Measurements from ENCODE around the gene AIM2.
"Not testable (repeated sequence)": the region's sequence is repeated elsewhere in the genome, so short reads cannot be mapped to it uniquely, and the experiment has no call there.

AIM2 gene

GRCh38 chr1:159055181-159055641, 21.4 kb downstream of the AIM2 start:
- no peaks in the 10 kb centered on the region for H3K27me3 ChIP-seq (ENCODE audit: control insufficient read depth, insufficient read depth, low read length)
- H3K4me3 ChIP-seq (ENCODE audit: low read length) = no peak overlapping the region
- no peaks in the 10 kb centered on the region for H3K36me3 ChIP-seq (ENCODE audit: control insufficient read depth, insufficient read depth, low read length)
- no peaks in the 10 kb centered on the region for H3K4me1 ChIP-seq (ENCODE audit: control insufficient read depth, insufficient read depth, low read length)
- no peaks in the 10 kb centered on the region for H3K9me3 ChIP-seq (ENCODE audit: control insufficient read depth, insufficient read depth, low read length)
- no peak for DNase-seq (ENCODE audit: low read depth, low spot score)
- no peak overlapping the region for H3K27ac ChIP-seq (ENCODE audit: low read length)
- no CpG with 5 or more reads among the region's 5 CpGs for WGBS (ENCODE audit: insufficient coverage, insufficient read length)

- Histone ChIP-seq H3K27ac (ENCODE audit: low read length) (no peak overlapping the region), H3K9me3 (ENCODE audit: control insufficient read depth, insufficient read depth, low read length) (no peaks in the 10 kb centered on the region), H3K4me3 (ENCODE audit: low read length) (no peak overlapping the region), H3K36me3 (ENCODE audit: control insufficient read depth, insufficient read depth, low read length) (no peaks in the 10 kb centered on the region), H3K27me3 (ENCODE audit: control insufficient read depth, insufficient read depth, low read length) (no peaks in the 10 kb centered on the region), H3K4me1 (ENCODE audit: control insufficient read depth, insufficient read depth, low read length) (no peaks in the 10 kb centered on the region)
- DNase-seq (ENCODE audit: low read depth, low spot score) = no peak
- 100% methylated on average over 1 of the region's 2 CpGs for WGBS (ENCODE audit: insufficient coverage, insufficient read length)
Measured at GRCh38 chr1:159054427-159054826, 22.1 kb downstream of the AIM2 start.

- no peak for DNase-seq (ENCODE audit: low read depth, low spot score)
- WGBS (ENCODE audit: insufficient coverage, insufficient read length) = 100% methylated on average over 1 of the region's 2 CpGs
- Histone ChIP-seq H3K9me3 (ENCODE audit: control insufficient read depth, insufficient read depth, low read length) (no peaks in the 10 kb centered on the region), H3K4me1 (ENCODE audit: control insufficient read depth, insufficient read depth, low read length) (no peaks in the 10 kb centered on the region), H3K36me3 (ENCODE audit: control insufficient read depth, insufficient read depth, low read length) (no peaks in the 10 kb centered on the region), H3K4me3 (ENCODE audit: low read length) (no peak overlapping the region), H3K27me3 (ENCODE audit: control insufficient read depth, insufficient read depth, low read length) (no peaks in the 10 kb centered on the region), H3K27ac (ENCODE audit: low read length) (no peak overlapping the region)
Measured at GRCh38 chr1:159051436-159051835, 25.1 kb downstream of the AIM2 start.

- DNase-seq (ENCODE audit: low read depth, low spot score); H3K36me3 ChIP-seq (ENCODE audit: control insufficient read depth, insufficient read depth, low read length); H3K4me1 ChIP-seq (ENCODE audit: control insufficient read depth, insufficient read depth, low read length); H3K4me3 ChIP-seq (ENCODE audit: low read length); H3K27me3 ChIP-seq (ENCODE audit: control insufficient read depth, insufficient read depth, low read length); H3K9me3 ChIP-seq (ENCODE audit: control insufficient read depth, insufficient read depth, low read length); H3K27ac ChIP-seq (ENCODE audit: low read length): not testable (repeated sequence)
- no CpG with 5 or more reads among the region's 1 CpG for WGBS (ENCODE audit: insufficient coverage, insufficient read length)
Measured at GRCh38 chr1:159046486-159046885, 30.1 kb downstream of the AIM2 start.

GRCh38 chr1:159040893-159041724, 35.5 kb downstream of the AIM2 start:
- Histone ChIP-seq H3K27ac (ENCODE audit: low read length) (no peak overlapping the region), H3K4me3 (ENCODE audit: low read length) (no peak overlapping the region), H3K36me3 (ENCODE audit: control insufficient read depth, insufficient read depth, low read length) (no peaks in the 10 kb centered on the region), H3K27me3 (ENCODE audit: control insufficient read depth, insufficient read depth, low read length) (no peaks in the 10 kb centered on the region), H3K4me1 (ENCODE audit: control insufficient read depth, insufficient read depth, low read length) (no peaks in the 10 kb centered on the region), H3K9me3 (ENCODE audit: control insufficient read depth, insufficient read depth, low read length) (no peaks in the 10 kb centered on the region)
- no peak for DNase-seq (ENCODE audit: low read depth, low spot score)
- WGBS (ENCODE audit: insufficient coverage, insufficient read length) = no CpG with 5 or more reads among the region's 7 CpGs

- no peaks in the 10 kb centered on the region for H3K27me3 ChIP-seq (ENCODE audit: control insufficient read depth, insufficient read depth, low read length)
- no peaks in the 10 kb centered on the region for H3K4me1 ChIP-seq (ENCODE audit: control insufficient read depth, insufficient read depth, low read length)
- no peak overlapping the region for H3K4me3 ChIP-seq (ENCODE audit: low read length)
- H3K27ac ChIP-seq (ENCODE audit: low read length) = no peak overlapping the region
- no CpG with 5 or more reads among the region's 1 CpG for WGBS (ENCODE audit: insufficient coverage, insufficient read length)
- H3K36me3 ChIP-seq (ENCODE audit: control insufficient read depth, insufficient read depth, low read length) = no peaks in the 10 kb centered on the region
- H3K9me3 ChIP-seq (ENCODE audit: control insufficient read depth, insufficient read depth, low read length) = no peaks in the 10 kb centered on the region
- no peak for DNase-seq (ENCODE audit: low read depth, low spot score)
Measured at GRCh38 chr1:159040206-159040605, 36.4 kb downstream of the AIM2 start.

GRCh38 chr1:159030877-159031447, 45.6 kb downstream of the AIM2 start:
- DNase-seq (ENCODE audit: low read depth, low spot score) = no peak
- Histone ChIP-seq H3K27ac (ENCODE audit: low read length) (no peak overlapping the region), H3K4me1 (ENCODE audit: control insufficient read depth, insufficient read depth, low read length) (peaks cover 1% of the 10 kb centered on the region; the same call in 1 of the 2 replicates), H3K9me3 (ENCODE audit: control insufficient read depth, insufficient read depth, low read length) (no peaks in the 10 kb centered on the region), H3K36me3 (ENCODE audit: control insufficient read depth, insufficient read depth, low read length) (no peaks in the 10 kb centered on the region), H3K4me3 (ENCODE audit: low read length) (no peak overlapping the region), H3K27me3 (ENCODE audit: control insufficient read depth, insufficient read depth, low read length) (no peaks in the 10 kb centered on the region)
- WGBS (ENCODE audit: insufficient coverage, insufficient read length) = no CpG with 5 or more reads among the region's 3 CpGs

- no peak for DNase-seq (ENCODE audit: low read depth, low spot score)
- no peaks in the 10 kb centered on the region for H3K9me3 ChIP-seq (ENCODE audit: control insufficient read depth, insufficient read depth, low read length)
- no peaks in the 10 kb centered on the region for H3K36me3 ChIP-seq (ENCODE audit: control insufficient read depth, insufficient read depth, low read length)
- no peaks in the 10 kb centered on the region for H3K27me3 ChIP-seq (ENCODE audit: control insufficient read depth, insufficient read depth, low read length)
- peaks cover 1% of the 10 kb centered on the region; the same call in 1 of the 2 replicates for H3K4me1 ChIP-seq (ENCODE audit: control insufficient read depth, insufficient read depth, low read length)
- WGBS (ENCODE audit: insufficient coverage, insufficient read length) = no CpG with 5 or more reads among the region's 1 CpG
- H3K4me3 ChIP-seq (ENCODE audit: low read length) = no peak overlapping the region
- H3K27ac ChIP-seq (ENCODE audit: low read length) = no peak overlapping the region
Measured at GRCh38 chr1:159030311-159030710, 46.3 kb downstream of the AIM2 start.

GRCh38 chr1:159026841-159027240, 49.7 kb downstream of the AIM2 start:
- not testable (repeated sequence) for H3K4me1 ChIP-seq (ENCODE audit: control insufficient read depth, insufficient read depth, low read length); H3K36me3 ChIP-seq (ENCODE audit: control insufficient read depth, insufficient read depth, low read length); H3K27ac ChIP-seq (ENCODE audit: low read length); H3K4me3 ChIP-seq (ENCODE audit: low read length); H3K27me3 ChIP-seq (ENCODE audit: control insufficient read depth, insufficient read depth, low read length); H3K9me3 ChIP-seq (ENCODE audit: control insufficient read depth, insufficient read depth, low read length); DNase-seq (ENCODE audit: low read depth, low spot score)
- no CpG with 5 or more reads among the region's 2 CpGs for WGBS (ENCODE audit: insufficient coverage, insufficient read length)

GRCh38 chr1:159025043-159025442, 51.5 kb downstream of the AIM2 start:
- no peaks in the 10 kb centered on the region for H3K27me3 ChIP-seq (ENCODE audit: control insufficient read depth, insufficient read depth, low read length)
- DNase-seq (ENCODE audit: low read depth, low spot score) = no peak
- no peaks in the 10 kb centered on the region for H3K4me1 ChIP-seq (ENCODE audit: control insufficient read depth, insufficient read depth, low read length)
- H3K27ac ChIP-seq (ENCODE audit: low read length) = no peak overlapping the region
- H3K9me3 ChIP-seq (ENCODE audit: control insufficient read depth, insufficient read depth, low read length) = no peaks in the 10 kb centered on the region
- no peaks in the 10 kb centered on the region for H3K36me3 ChIP-seq (ENCODE audit: control insufficient read depth, insufficient read depth, low read length)
- no CpG with 5 or more reads among the region's 7 CpGs for WGBS (ENCODE audit: insufficient coverage, insufficient read length)
- H3K4me3 ChIP-seq (ENCODE audit: low read length) = no peak overlapping the region

Measured in iPS DF 6.9 (cell line).